ENCODE results near the gene OR51V1.

Gene OR51V1

GRCh38 chr11:5240458-5240857, 40.0 kb upstream of the OR51V1 start:
- ATAC-seq (ENCODE audit: insufficient read depth, low read depth) (no peak), DNase-seq (no peak)
- no peak for TF ChIP-seq EZH2 (IDR thresholded peaks at IDR 0.05; ENCODE audit: borderline replicate concordance, low read depth, low read length, severe bottlenecking)
- no peak for TF ChIP-seq CTCF (IDR thresholded peaks at IDR 0.05; ENCODE audit: borderline replicate concordance, extremely low read depth, low read length, poor library complexity, severe bottlenecking)
- H3K9ac ChIP-seq (ENCODE audit: low read depth, low read length) = no peak overlapping the region
- no peak overlapping the region for H3K27ac ChIP-seq (ENCODE audit: low read length)
- no peaks in the 10 kb centered on the region for H4K20me1 ChIP-seq (ENCODE audit: insufficient read depth, low read length)
- no peaks in the 10 kb centered on the region for H3K36me3 ChIP-seq (ENCODE audit: insufficient read depth, low read length)
- no peaks in the 10 kb centered on the region for H3K4me1 ChIP-seq (ENCODE audit: insufficient read depth, low read length)
- no peak overlapping the region for H2AFZ ChIP-seq (ENCODE audit: low read depth, low read length)
- H3K79me2 ChIP-seq (ENCODE audit: insufficient read depth, low read length) = no peaks in the 10 kb centered on the region
- H3K4me2 ChIP-seq (ENCODE audit: insufficient read depth, low read length) = no peak overlapping the region
- H3K4me3 ChIP-seq (ENCODE audit: low read depth in 1 of 2, low read length in 2 of 2) = no peak overlapping the region
- no peaks in the 10 kb centered on the region for H3K9me3 ChIP-seq (ENCODE audit: insufficient read depth, low read length, severe bottlenecking)
- peaks cover 14% of the 10 kb centered on the region for H3K27me3 ChIP-seq (ENCODE audit: insufficient read depth, low read length, poor library complexity)

- H3K79me2 ChIP-seq (ENCODE audit: insufficient read depth, low read length) = no peaks in the 10 kb centered on the region
- no peaks in the 10 kb centered on the region for H3K4me1 ChIP-seq (ENCODE audit: insufficient read depth, low read length)
Observed at GRCh38 chr11:5240056-5240455, 39.6 kb upstream of the OR51V1 start.

GRCh38 chr11:5239046-5239445, 38.6 kb upstream of the OR51V1 start:
- TF ChIP-seq CTCF (IDR thresholded peaks at IDR 0.05; ENCODE audit: borderline replicate concordance, extremely low read depth, low read length, poor library complexity, severe bottlenecking) (no peak), EZH2 (IDR thresholded peaks at IDR 0.05; ENCODE audit: borderline replicate concordance, low read depth, low read length, severe bottlenecking) (no peak)
- H3K4me2 ChIP-seq (ENCODE audit: insufficient read depth, low read length) = no peak overlapping the region
- no peak overlapping the region for H3K9ac ChIP-seq (ENCODE audit: low read depth, low read length)
- H3K79me2 ChIP-seq (ENCODE audit: insufficient read depth, low read length) = no peaks in the 10 kb centered on the region
- no peaks in the 10 kb centered on the region for H3K36me3 ChIP-seq (ENCODE audit: insufficient read depth, low read length)
- no peak overlapping the region for H2AFZ ChIP-seq (ENCODE audit: low read depth, low read length)
- H3K4me1 ChIP-seq (ENCODE audit: insufficient read depth, low read length) = no peaks in the 10 kb centered on the region
- no peak overlapping the region for H3K27ac ChIP-seq (ENCODE audit: low read length)
- no peaks in the 10 kb centered on the region for H4K20me1 ChIP-seq (ENCODE audit: insufficient read depth, low read length)
- H3K9me3 ChIP-seq (ENCODE audit: insufficient read depth, low read length, severe bottlenecking) = no peaks in the 10 kb centered on the region
- H3K27me3 ChIP-seq (ENCODE audit: insufficient read depth, low read length, poor library complexity) = peaks cover 12% of the 10 kb centered on the region
- DNase-seq = no peak
- ATAC-seq (ENCODE audit: insufficient read depth, low read depth) = no peak
- no peak overlapping the region for H3K4me3 ChIP-seq (ENCODE audit: low read depth in 1 of 2, low read length in 2 of 2)

More at GRCh38 chr11:5240056-5240455, 39.6 kb upstream of the OR51V1 start:
- no peak overlapping the region for H3K4me2 ChIP-seq (ENCODE audit: insufficient read depth, low read length)
- no peak overlapping the region for H3K27ac ChIP-seq (ENCODE audit: low read length)
- ATAC-seq (ENCODE audit: insufficient read depth, low read depth) (no peak), DNase-seq (no peak)
- H2AFZ ChIP-seq (ENCODE audit: low read depth, low read length) = no peak overlapping the region
- H3K27me3 ChIP-seq (ENCODE audit: insufficient read depth, low read length, poor library complexity) = peaks cover 10% of the 10 kb centered on the region
- H4K20me1 ChIP-seq (ENCODE audit: insufficient read depth, low read length) = no peaks in the 10 kb centered on the region
- no peak overlapping the region for H3K9ac ChIP-seq (ENCODE audit: low read depth, low read length)
- H3K36me3 ChIP-seq (ENCODE audit: insufficient read depth, low read length) = no peaks in the 10 kb centered on the region
- no peak overlapping the region for H3K4me3 ChIP-seq (ENCODE audit: low read depth in 1 of 2, low read length in 2 of 2)
- no peaks in the 10 kb centered on the region for H3K9me3 ChIP-seq (ENCODE audit: insufficient read depth, low read length, severe bottlenecking)
- no peak for TF ChIP-seq CTCF (IDR thresholded peaks at IDR 0.05; ENCODE audit: borderline replicate concordance, extremely low read depth, low read length, poor library complexity, severe bottlenecking)
- TF ChIP-seq EZH2 (IDR thresholded peaks at IDR 0.05; ENCODE audit: borderline replicate concordance, low read depth, low read length, severe bottlenecking) = no peak

GRCh38 chr11:5238486-5238885, 38.0 kb upstream of the OR51V1 start:
- Histone ChIP-seq H3K27ac (ENCODE audit: low read length) (no peak overlapping the region), H4K20me1 (ENCODE audit: insufficient read depth, low read length) (no peaks in the 10 kb centered on the region), H3K36me3 (ENCODE audit: insufficient read depth, low read length) (no peaks in the 10 kb centered on the region), H3K9ac (ENCODE audit: low read depth, low read length) (no peak overlapping the region), H3K27me3 (ENCODE audit: insufficient read depth, low read length, poor library complexity) (peaks cover 14% of the 10 kb centered on the region), H2AFZ (ENCODE audit: low read depth, low read length) (no peak overlapping the region), H3K9me3 (ENCODE audit: insufficient read depth, low read length, severe bottlenecking) (no peaks in the 10 kb centered on the region), H3K4me1 (ENCODE audit: insufficient read depth, low read length) (no peaks in the 10 kb centered on the region), H3K4me2 (ENCODE audit: insufficient read depth, low read length) (no peak overlapping the region), H3K4me3 (ENCODE audit: low read depth in 1 of 2, low read length in 2 of 2) (no peak overlapping the region), H3K79me2 (ENCODE audit: insufficient read depth, low read length) (no peaks in the 10 kb centered on the region)
- TF ChIP-seq CTCF (IDR thresholded peaks at IDR 0.05; ENCODE audit: borderline replicate concordance, extremely low read depth, low read length, poor library complexity, severe bottlenecking) = no peak
- no peak for TF ChIP-seq EZH2 (IDR thresholded peaks at IDR 0.05; ENCODE audit: borderline replicate concordance, low read depth, low read length, severe bottlenecking)
- DNase-seq (no peak), ATAC-seq (ENCODE audit: insufficient read depth, low read depth) (no peak)

Measured in DND-41 (cell line).